H1 (cell line): Measurements from ENCODE around the gene PPARGC1A. TPM values are rescaled to one million over a fixed set of nuclear protein-coding genes. Genes with fewer than 3 reads are reported as not detected.

Experiments used
- CEBPB ChIP-seq: IDR thresholded peaks from 2 replicates; pipeline ENCODE4 v1.6.1; 2012; ENCODE audit warnings: low read depth, low read length
- NANOG ChIP-seq: IDR thresholded peaks from 2 replicates; pipeline ENCODE4 v1.6.1; 2011; ENCODE audit warnings: low read length, low read depth, mild to moderate bottlenecking, inconsistent platforms; ENCODE audit not compliant: insufficient read depth, poor library complexity, severe bottlenecking
- PHF8 ChIP-seq: fragments of 200-600 bp; sonication (generic); conservative IDR thresholded peaks from 2 replicates; pipeline ENCODE4 v1.7.1; 2012; ENCODE audit warnings: low read depth, mild to moderate bottlenecking, inconsistent platforms, low read length, moderate library complexity
- SIN3A ChIP-seq, 2 experiments: IDR thresholded peaks in 1 of 2; conservative IDR thresholded peaks in 1 of 2; 2 replicates each; pipeline ENCODE4 v1.6.1; 2011 to 2012; ENCODE audit warnings: low read length in 2 of 2, improper control_type of control experiment in 1 of 2, low read depth in 1 of 2, mild to moderate bottlenecking in 1 of 2
- TAF1 ChIP-seq: IDR thresholded peaks from 2 replicates; pipeline ENCODE4 v1.6.1; 2011; ENCODE audit warnings: mild to moderate bottlenecking, low read depth, low read length
- polyA plus RNA-seq, 7 experiments: library from polyadenylated mRNA; depleted of rRNA in 3 of 7; stranded (reverse) in 5 of 7; unstranded in 2 of 7; fragments of >200 nt in 5 of 7; fragments of 200-250 nt in 2 of 7; gene quantifications; 1 replicate in 5 of 7; 2 replicates in 1 of 7; 4 replicates in 1 of 7; pipeline versions ENCODE4 v1.2.1 to v1.2.3, GENCODE V29; 2011 to 2013; ENCODE audit warnings: missing spikeins in 2 of 7, mixed read lengths in 2 of 7
- total RNA-seq: library from RNA; stranded (reverse); fragmentation: NEBNext Ultra II Directional; extraction: Animal tissue kit (Norgen Biotek cat#: 25700); gene quantifications from 2 replicates; pipeline ENCODE4 v1.2.1, GENCODE V29; 2021
- TF ChIP-seq, protein P1 (sequence below): IDR thresholded peaks from 2 replicates; pipeline ENCODE4 v1.6.1; 2012; ENCODE audit warnings: inconsistent platforms
- TF ChIP-seq, protein P2 (sequence below): IDR thresholded peaks from 2 replicates; pipeline ENCODE4 v1.6.1; 2012; ENCODE audit warnings: low read length, inconsistent platforms

The PPARGC1A gene
- total and polyA plus RNA-seq, 2 of the 8 experiments (the other 6 are each of a cell fraction or from before 2014, with no cell fraction given) = 0.54 to 1.4 TPM

DNA sequence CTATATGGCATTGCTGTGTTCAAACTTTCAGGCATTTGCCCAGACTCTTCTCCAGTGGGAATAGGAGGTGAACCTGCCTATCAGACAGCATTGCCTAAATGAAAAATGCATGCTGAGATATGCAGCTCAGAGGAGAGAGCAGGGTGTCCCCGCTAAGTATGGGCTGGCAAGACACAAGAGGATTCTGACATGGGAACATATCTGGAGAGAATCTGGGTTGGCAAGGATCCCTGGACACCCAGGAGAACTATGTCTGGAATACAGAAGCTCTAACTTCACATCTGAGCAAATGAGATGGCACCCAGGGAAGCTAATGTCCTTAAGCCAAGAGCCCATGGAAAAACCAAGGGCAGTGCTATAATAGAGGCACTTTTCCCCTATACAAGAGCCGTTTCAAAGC lies 18.4 kb downstream of the PPARGC1A start (continued):
- TF ChIP-seq, protein P1, sequence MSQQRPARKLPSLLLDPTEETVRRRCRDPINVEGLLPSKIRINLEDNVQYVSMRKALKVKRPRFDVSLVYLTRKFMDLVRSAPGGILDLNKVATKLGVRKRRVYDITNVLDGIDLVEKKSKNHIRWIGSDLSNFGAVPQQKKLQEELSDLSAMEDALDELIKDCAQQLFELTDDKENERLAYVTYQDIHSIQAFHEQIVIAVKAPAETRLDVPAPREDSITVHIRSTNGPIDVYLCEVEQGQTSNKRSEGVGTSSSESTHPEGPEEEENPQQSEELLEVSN = no peak
- TF ChIP-seq, protein P2, sequence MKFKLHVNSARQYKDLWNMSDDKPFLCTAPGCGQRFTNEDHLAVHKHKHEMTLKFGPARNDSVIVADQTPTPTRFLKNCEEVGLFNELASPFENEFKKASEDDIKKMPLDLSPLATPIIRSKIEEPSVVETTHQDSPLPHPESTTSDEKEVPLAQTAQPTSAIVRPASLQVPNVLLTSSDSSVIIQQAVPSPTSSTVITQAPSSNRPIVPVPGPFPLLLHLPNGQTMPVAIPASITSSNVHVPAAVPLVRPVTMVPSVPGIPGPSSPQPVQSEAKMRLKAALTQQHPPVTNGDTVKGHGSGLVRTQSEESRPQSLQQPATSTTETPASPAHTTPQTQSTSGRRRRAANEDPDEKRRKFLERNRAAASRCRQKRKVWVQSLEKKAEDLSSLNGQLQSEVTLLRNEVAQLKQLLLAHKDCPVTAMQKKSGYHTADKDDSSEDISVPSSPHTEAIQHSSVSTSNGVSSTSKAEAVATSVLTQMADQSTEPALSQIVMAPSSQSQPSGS = no peak
- TF ChIP-seq TAF1 = no peak
- no peak for TF ChIP-seq CEBPB
- no peak for TF ChIP-seq SIN3A (conservative IDR thresholded peaks at IDR 0.05 in 1 of 2, IDR thresholded peaks at IDR 0.05 in 1 of 2; ENCODE audit: low read depth in 1 of 2, low read length in 2 of 2)
- TF ChIP-seq NANOG = no peak
- no peak for TF ChIP-seq PHF8
